Adipose tissue (tissue), 3 donors: ENCODE results near the gene FES. TPM values are rescaled to one million over a fixed set of nuclear protein-coding genes. Genes with fewer than 3 reads are reported as not detected.
"Not testable (repeated sequence)": the region's sequence is repeated elsewhere in the genome, so short reads cannot be mapped to it uniquely, and the experiment has no call there.

ENCODE experiments used
- H3K27ac ChIP-seq: one replicate; pipeline ENCODE4 v1.5.1; 2013; ENCODE audit warnings: low read depth, low read length
- WGBS, 3 donors: extraction: QIAGEN DNeasy Blood & Tissue Kit; methylation state at CpG; one replicate each; pipeline ENCODE4 v1.1.7; 2013; 5-methylcytosine and 5-hydroxymethylcytosine counted together
- polyA plus RNA-seq, 3 donors: library from polyadenylated mRNA; stranded (reverse); fragments of 200-250 nt; gene quantifications; one replicate each; pipeline ENCODE4 v1.2.3, GENCODE V29; 2013
- donor health status: healthy with polysubstance abuse.
- donor health status: Bipolar disorder and iron deficiency.
- donor health status: healthy.

Gene FES
- polyA plus RNA-seq, 3 donors: 10.4 to 49.3 (median 42.4) TPM

DNA sequence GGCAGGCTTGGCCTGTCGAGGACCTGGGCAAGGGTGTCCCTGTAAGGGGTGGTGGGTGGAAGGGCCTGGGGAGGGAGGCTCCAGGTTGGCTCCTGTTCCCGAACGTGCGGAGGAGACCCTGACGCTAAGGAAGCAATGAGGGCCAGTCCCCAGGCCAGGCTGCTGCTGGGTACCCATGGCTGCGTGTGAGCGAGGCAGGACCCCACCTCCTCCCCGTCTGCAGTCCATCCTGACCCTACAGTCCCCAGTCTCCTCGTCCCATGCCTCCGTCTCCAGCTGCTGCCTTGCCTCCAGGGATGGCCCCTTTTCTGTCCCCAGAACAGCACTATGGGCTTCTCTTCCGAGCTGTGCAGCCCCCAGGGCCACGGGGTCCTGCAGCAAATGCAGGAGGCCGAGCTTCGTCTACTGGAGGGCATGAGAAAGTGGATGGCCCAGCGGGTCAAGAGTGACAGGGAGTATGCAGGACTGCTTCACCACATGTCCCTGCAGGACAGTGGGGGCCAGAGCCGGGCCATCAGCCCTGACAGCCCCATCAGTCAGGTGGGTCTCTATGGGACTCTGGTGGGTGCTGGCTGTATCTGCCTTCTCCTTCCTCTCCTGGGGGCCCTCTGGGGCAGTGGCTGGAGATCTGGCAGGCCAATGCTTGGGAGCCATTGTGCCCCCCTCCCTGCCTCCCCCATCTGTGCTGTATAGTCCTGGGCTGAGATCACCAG lies 571 bp downstream of the FES start:
- 9 to 57% (median 19%) methylated on average over 15 to 16 of the region's 16 CpGs for WGBS, 3 donors
- H3K27ac ChIP-seq: peak overlapping the region; percentile 78

DNA sequence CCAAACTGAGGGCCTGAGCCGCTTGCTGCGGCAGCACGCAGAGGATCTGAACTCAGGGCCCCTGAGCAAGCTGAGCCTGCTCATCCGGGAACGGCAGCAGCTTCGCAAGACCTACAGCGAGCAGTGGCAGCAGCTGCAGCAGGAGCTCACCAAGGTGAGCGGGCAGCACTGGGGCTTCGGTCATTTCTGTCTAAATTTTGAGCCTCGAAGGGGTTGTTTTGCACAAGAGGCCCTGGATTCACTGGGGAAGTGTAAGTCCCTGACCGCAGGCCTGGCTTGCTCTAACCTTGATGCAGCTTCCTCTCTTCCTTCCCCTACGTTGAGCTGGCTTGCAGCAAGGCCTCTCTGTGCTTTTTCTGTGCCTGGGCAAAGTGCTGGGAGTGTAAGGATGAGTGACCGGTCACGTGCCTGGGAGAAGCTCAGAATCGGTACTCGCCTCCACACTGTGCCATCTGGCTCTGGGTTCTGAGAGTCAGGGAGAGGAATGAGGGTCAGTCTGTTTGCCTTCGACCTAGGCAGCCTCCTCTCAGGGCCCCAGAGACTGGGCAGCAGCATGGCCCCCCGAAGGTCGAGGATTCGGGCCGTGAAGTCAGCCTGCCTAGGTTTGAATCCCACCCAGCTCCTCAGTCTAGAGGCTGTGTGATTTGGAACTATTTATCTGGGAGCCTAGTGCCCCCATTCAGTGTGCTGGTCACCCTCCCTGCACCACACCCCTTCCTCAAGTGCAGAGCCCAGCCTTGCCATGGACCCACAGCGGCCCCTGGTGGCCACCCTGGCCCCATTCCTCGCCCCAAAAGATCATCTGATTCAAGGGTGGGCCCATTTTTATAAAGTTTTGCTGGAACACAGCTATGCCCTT lies 1.4 kb downstream of the FES start:
- peak overlapping the region; percentile 43 for H3K27ac ChIP-seq
- WGBS, 3 donors: 18 to 57% (median 23%) methylated on average over 23 of the region's 23 CpGs

DNA sequence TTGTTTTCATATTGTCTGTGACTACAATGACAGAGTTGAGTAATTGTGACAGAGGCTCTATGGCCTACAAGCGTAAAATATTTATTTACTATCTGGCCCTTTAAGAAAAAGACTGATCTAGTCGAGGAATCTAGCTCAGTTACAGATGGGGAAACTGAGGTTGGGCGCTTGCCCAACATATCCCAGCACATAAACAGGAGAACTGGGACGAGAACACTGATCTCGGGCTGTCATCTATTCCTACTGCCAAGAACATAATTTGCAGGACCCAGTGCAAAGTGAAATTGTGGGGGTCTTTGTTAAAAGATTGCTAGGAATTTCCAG lies 1.9 kb downstream of the FES start:
- no peak overlapping the region for H3K27ac ChIP-seq
- 14 to 36% (median 33%) methylated on average over 5 of the region's 5 CpGs for WGBS, 3 donors

DNA sequence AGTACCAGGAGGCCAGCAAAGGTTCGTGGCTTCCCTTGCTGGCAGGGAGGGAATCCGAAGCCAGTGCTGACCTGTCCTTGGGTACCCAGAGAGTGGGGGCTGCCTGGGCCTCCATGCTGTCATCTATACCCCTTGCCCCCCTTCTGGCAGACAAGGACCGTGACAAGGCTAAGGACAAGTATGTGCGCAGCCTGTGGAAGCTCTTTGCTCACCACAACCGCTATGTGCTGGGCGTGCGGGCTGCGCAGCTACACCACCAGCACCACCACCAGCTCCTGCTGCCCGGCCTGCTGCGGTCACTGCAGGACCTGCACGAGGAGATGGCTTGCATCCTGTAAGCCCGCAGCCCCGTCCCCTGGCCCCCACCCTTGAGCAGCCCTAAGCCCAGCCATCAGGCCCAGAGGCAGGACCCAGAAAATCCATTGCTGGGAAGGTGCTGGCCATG lies 2.8 kb downstream of the FES start:
- 85 to 95% (median 95%) methylated on average over 13 of the region's 13 CpGs for WGBS, 3 donors
- H3K27ac ChIP-seq: no peak overlapping the region

DNA sequence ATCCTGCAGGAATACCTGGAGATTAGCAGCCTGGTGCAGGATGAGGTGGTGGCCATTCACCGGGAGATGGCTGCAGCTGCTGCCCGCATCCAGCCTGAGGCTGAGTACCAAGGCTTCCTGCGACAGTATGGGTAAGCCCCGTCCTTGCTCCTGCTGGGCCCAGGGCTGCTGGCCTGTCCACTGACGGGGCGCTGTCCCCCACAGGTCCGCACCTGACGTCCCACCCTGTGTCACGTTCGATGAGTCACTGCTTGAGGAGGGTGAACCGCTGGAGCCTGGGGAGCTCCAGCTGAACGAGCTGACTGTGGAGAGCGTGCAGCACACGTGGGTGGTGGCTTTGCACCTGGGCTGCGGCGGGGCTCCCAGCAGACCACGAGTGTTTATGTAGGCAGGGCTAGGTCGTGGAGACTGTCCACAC lies 5.0 kb downstream of the FES start:
- WGBS, 3 donors: 83 to 91% (median 88%) methylated on average over 16 to 18 of the region's 18 CpGs
- H3K27ac ChIP-seq: no peak overlapping the region

DNA sequence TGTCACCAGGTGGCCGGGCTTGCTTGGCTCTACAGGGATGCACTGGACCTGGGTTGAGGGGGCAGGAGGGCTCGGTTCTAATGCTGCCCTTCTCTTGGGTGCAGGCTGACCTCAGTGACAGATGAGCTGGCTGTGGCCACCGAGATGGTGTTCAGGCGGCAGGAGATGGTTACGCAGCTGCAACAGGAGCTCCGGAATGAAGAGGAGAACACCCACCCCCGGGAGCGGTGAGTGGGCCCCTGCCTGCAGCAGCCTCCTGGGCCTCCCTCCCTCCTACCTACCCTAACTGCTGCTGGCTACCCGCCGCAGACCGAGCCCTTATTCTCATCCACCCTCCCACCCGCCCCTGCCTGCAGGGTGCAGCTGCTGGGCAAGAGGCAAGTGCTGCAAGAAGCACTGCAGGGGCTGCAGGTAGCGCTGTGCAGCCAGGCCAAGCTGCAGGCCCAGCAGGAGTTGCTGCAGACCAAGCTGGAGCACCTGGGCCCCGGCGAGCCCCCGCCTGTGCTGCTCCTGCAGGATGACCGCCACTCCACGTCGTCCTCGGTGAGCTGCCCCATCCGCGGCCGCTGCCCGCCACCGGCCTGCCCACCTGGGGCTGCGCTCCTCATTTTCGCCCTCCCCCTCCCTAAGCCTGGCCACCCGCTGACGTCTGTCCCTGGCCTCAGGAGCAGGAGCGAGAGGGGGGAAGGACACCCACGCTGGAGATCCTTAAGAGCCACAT lies 5.6 kb downstream of the FES start:
- no peak overlapping the region for H3K27ac ChIP-seq
- 90 to 93% (median 92%) methylated on average over 21 to 31 of the region's 31 CpGs for WGBS, 3 donors

DNA sequence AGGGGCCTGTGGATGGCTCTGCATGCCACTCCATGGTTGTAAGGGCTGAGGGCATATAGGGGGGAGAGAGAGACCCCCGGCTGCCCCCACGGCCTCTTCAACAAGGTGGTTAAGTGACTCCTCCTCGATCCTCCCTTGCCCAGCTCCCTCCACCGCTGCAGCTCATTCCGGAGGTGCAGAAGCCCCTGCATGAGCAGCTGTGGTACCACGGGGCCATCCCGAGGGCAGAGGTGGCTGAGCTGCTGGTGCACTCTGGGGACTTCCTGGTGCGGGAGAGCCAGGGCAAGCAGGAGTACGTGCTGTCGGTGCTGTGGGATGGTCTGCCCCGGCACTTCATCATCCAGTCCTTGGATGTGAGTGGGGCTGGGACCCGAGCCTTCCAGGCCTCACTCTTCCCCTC lies 6.5 kb downstream of the FES start:
- H3K27ac ChIP-seq: no peak overlapping the region
- 83 to 89% (median 86%) methylated on average over 11 to 12 of the region's 12 CpGs for WGBS, 3 donors

DNA sequence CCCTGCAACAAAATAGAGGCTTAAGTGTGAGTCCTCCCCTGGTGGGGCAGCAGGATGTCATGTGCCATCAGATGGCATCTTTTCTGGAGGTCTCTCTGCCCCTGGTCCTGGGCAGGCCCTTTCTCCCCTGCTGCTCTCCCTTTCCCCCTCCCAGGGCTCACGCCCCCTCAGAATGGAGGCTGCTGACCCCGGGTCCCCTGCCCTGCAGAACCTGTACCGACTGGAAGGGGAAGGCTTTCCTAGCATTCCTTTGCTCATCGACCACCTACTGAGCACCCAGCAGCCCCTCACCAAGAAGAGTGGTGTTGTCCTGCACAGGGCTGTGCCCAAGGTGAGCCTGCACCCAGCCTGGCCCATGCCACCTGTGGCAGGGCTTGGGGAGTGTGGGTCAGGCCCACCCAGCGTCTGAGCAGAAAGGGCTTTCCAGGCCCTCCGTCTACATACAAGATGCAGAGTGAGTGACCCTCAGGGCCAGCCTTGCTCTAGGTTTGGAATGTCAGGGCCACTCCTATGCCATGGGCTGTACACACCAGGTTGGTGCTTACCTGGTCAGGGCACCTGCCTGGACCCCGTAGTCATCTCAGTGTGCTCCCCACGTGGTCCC lies 7.1 kb downstream of the FES start:
- WGBS, 3 donors: 85 to 95% (median 90%) methylated on average over 6 to 8 of the region's 8 CpGs
- H3K27ac ChIP-seq: no peak overlapping the region

DNA sequence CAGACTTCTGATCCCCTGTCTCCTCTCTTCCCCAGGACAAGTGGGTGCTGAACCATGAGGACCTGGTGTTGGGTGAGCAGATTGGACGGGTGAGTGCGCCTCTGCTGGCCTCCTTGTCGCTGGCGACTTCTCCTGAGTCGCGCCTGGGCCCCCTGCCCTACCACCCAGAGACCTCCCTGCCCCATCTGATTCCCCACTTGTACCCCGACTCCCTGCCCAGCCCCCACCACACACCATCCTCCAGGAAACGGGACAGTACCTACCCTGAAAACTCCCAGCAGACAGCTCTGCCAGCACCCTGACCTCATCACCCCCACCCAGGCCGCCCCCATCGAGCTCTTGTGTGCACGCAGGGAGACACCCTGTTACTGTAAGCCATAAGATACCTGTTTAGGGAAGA lies 7.7 kb downstream of the FES start:
- H3K27ac ChIP-seq: no peak overlapping the region
- 90 to 96% (median 93%) methylated on average over 11 of the region's 11 CpGs for WGBS, 3 donors

DNA sequence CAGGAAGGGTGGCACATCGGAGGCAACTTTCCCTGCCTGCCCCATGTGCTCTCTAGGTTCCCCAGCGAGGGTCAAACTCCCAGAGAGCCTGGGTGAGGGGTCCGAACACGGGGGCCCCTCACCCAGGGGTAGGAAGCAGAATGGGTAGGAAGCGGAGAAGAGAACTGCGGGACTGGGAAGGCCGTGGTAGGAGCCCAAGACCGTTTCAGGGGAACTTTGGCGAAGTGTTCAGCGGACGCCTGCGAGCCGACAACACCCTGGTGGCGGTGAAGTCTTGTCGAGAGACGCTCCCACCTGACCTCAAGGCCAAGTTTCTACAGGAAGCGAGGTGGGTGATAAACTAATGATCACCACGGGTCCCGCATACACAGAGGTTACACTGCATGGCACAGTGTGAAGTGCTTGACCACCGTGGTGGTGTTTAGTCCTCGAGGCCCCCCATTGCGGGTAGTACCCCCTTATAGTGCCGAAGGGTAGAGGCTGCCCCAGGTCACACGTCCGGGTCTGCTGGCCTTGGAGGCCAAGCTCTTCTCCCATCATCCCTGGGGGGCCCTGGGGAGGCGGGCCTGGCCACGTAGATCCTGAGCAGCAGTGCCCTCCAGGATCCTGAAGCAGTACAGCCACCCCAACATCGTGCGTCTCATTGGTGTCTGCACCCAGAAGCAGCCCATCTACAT lies 8.3 kb downstream of the FES start:
- WGBS, 3 donors: 93 to 95% (median 95%) methylated on average over 29 of the region's 29 CpGs
- H3K27ac ChIP-seq: no peak overlapping the region

DNA sequence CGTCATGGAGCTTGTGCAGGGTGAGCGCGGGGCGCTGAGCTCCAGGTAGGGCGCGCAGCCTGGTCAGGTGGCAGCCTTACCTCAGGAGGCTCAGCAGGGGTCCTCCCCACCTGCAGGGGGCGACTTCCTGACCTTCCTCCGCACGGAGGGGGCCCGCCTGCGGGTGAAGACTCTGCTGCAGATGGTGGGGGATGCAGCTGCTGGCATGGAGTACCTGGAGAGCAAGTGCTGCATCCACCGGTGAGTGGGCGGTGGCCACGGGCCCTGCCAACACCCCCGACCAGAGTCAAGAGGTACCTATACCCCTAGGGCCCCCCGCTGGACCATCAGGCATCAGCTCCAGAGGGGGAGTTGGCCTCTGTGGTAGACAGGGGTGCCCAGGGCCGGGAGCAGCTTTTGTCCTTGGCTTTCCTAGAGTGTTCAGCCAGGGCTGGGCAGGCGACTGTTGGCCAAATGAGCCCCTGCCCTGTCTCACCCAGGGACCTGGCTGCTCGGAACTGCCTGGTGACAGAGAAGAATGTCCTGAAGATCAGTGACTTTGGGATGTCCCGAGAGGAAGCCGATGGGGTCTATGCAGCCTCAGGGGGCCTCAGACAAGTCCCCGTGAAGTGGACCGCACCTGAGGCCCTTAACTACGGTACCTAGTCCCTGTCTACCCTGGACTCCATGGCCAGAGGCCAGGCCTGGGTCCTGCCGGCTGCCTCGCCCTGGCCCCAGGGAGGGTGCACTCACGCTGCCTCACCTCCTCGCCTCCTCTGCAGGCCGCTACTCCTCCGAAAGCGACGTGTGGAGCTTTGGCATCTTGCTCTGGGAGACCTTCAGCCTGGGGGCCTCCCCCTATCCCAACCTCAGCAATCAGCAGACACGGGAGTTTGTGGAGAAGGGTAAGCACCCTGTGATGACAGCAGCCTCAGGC lies 9.1 kb downstream of the FES start:
- no peak overlapping the region for H3K27ac ChIP-seq
- 91 to 93% (median 93%) methylated on average over 33 of the region's 33 CpGs for WGBS, 3 donors

DNA sequence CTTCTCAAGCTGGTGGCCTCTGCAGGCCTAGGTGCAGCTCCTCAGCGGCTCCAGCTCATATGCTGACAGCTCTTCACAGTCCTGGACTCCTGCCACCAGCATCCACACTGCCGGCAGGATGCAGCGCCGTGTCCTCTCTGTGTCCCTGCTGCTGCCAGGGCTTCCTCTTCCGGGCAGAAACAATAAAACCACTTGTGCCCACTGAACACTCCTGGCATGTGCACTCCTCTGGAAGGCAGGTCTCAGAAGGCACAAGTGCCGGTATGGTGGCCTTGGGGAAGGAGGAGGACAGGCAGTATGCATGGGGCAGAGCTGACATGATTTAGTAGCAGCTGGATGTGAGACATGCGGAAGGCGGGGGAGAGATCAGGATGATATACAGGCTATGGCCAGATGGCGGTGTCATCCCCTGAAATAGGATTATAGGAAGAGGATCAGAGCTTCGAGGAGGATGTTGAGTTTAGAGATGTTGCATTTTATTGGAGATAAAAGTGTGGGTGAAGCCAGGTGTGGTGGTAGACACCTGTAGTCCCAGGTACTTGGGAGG lies 11.3 kb downstream of the FES start:
- no peak overlapping the region for H3K27ac ChIP-seq
- 53 to 75% (median 66%) methylated on average over 10 of the region's 10 CpGs for WGBS, 3 donors

DNA sequence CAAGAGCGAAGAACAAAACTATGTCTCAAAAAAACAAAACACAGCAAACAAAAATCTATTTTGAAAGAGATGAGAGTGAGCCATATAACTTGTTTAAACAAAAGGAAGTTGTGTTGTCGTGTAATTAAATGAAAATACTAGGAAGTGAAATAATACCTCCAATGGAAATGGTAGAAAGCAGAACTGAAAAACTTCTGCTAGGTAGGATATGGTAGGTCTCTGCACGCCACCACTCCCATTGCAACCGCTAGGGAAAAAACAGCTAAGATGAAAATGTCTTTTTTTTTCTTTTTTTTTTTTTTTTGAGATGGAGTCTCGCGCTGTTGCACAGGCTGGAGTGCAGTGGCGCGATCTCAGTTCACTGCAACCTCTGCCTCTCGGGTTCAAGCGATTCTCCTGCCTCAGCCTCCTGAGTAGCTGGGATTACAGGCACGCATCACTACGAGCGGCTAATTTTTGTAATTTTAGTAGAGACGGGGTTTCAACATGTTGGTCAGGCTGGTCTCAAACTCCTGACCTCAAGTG lies 12.9 kb downstream of the FES start:
- WGBS, 3 donors: 88 to 92% (median 90%) methylated on average over 14 of the region's 14 CpGs

DNA sequence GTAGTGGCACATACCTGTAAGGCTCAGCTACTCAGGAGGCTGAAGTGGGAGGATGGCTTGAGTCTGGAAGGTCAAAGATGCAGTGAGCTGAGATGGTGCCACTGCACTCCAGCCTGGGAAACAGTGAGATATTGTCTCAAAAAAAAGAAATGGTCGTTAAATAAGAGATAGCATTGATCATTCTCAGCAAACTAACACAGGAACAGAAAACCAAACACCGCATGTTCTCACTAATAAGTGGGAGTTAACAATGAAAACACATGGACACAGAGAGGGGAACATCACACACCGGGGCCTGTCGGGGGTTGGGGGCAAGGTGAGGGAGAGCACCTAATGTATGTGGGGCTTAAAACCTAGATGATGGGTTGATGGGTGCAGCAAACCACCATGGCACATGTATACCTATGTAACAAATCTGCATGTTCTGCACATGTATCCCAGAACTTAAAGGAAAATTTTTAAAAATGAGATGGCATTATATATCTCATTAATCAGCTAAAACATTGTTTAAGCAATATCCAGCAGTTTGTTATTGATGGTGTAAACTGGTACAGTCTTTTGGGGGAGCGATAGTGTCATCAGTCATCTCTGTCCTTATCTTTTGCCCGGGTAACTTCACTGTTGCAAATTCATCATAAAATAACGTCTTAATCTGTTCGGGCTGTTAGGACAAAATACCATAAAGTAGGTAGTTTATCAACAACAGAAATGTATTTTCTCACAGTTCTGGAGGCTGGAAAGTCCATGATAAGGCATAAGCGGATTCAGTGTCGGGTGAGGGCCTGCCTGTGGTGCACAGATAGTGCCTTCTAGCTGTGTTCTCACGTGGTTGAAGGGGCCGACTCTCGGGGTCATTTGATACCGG lies 17.1 kb downstream of the FES start:
- 33 to 52% (median 49%) methylated on average over 14 of the region's 14 CpGs for WGBS, 3 donors
- no peak overlapping the region for H3K27ac ChIP-seq

More for the DNA sequence above, 12.9 kb downstream of the FES start:
- H3K27ac ChIP-seq: not testable (repeated sequence)

DNA sequence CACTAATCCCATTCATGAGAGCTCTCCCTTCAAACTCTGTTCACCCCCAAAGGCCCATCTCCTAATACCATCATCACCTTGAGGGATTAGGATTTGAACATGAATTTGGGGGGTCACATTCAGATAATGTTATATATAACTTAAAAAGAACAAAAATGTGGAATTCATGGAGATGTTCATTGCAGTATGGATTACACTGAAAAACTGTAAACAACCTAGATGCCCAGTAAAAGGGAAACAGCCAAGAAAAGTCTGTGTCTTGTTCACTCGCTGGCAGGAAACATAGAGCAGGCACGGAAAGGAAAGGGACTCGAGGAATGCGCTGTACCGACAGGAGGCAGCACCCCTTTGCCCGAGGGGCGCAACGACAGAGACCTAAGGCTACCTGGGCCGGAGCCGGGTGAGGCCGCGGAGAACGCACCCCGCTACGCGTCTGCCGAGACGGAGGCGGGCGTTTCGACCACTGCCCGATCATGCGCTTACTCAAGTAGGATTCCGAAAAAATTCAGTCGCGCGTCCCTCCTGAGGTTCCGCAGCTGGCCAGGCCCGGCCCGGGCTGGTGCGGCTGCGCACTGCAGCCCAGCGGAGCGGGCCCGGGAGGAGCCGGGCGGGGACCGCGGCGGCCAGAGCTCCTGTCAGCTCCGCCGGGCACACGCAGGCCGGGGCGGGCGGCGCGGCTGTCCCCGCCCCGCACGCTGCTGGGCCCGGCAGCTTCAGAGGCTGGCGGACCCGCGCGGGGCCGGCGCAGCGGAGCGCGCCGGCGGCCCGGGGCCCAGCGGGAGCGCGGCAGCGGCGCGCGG lies 17.9 kb downstream of the FES start:
- peak overlapping the region; percentile 93 for H3K27ac ChIP-seq
- 0 to 1% (median 0%) methylated on average over 52 to 71 of the region's 71 CpGs for WGBS, 3 donors
